Measurements from ENCODE around the gene SUOX.

SUOX gene

GRCh38 chr12:56007564-56008559 is 10.8 kb downstream of the SUOX start:
- peak overlapping the region; percentile 57 for H3K9ac ChIP-seq (ENCODE audit: low read length)
- no peak overlapping the region for H2BK5ac ChIP-seq (ENCODE audit: low read length)
- H2BK15ac ChIP-seq (replicated peaks; ENCODE audit: low read depth): no peak overlapping the region
- no peaks in the 10 kb centered on the region for H3K27me3 ChIP-seq (ENCODE audit: insufficient read depth, low read length, poor library complexity)
- peak overlapping the region; percentile 83 for H4K8ac ChIP-seq (ENCODE audit: low read depth, low read length)
- peak overlapping the region; percentile 99 for H3K4ac ChIP-seq (ENCODE audit: low read depth, low read length)
- H2AK5ac ChIP-seq (ENCODE audit: low read length): no peak overlapping the region
- H3K79me2 ChIP-seq (ENCODE audit: control insufficient read depth, insufficient read depth, low read length): no peaks in the 10 kb centered on the region
- WGBS (ENCODE audit: extremely low coverage, insufficient coverage, low lambda C conversion rate): no CpG with 5 or more reads among the region's 44 CpGs
- H3K4me1 ChIP-seq (ENCODE audit: control insufficient read depth, low read depth, low read length): no peaks in the 10 kb centered on the region
- H3K56ac ChIP-seq (ENCODE audit: low read length): peak overlapping the region; percentile 83
- H3K36me3 ChIP-seq (ENCODE audit: control insufficient read depth, insufficient read depth, low read length): no peaks in the 10 kb centered on the region
- peak overlapping the region; percentile 97 for H3K18ac ChIP-seq (ENCODE audit: low read length)
- peak overlapping the region; percentile 50 for H3K4me3 ChIP-seq (ENCODE audit: low read length)
- H3K27ac ChIP-seq (ENCODE audit: low read depth, low read length): peak overlapping the region; percentile 46
- peak overlapping the region; percentile 23 for H3K4me2 ChIP-seq (ENCODE audit: low read length)
- H3K23ac ChIP-seq (ENCODE audit: low read length): no peak overlapping the region
- DNase-seq: peak; percentile 80
- H2BK120ac ChIP-seq (ENCODE audit: low read depth, low read length): peak overlapping the region; percentile 84
- no peak overlapping the region for H4K5ac ChIP-seq (ENCODE audit: low read length)
- no peaks in the 10 kb centered on the region for H3K79me1 ChIP-seq (ENCODE audit: low read length)

DNA sequence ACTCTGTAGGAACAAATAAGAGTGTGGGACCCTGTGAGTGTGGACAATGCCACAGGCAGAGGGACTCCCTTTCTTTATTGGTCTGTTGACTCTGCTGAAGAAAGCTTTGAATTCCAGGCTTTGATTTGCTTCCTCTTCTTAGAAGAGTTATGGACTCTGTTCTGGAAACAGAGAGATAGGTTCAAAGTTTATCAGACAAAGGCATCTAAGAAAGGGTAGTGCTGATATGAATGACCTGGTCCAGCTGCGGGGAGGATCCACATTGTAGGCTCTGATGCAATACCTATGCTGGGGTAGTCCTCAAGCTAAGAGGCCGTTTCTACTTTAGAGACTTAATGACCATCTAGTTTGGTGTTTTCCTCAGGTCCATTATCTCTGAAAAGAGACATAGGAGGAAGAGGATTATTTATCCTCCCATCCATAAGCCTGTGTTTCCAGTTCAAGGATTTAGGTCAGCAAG is 13.1 kb downstream of the SUOX start:
- no CpG with 5 or more reads among the region's 2 CpGs for whole genome bisulfite sequencing (ENCODE audit: extremely low coverage, insufficient coverage, low lambda C conversion rate)
- no peak overlapping the region for H3K27ac ChIP-seq (ENCODE audit: low read depth, low read length)

DNA sequence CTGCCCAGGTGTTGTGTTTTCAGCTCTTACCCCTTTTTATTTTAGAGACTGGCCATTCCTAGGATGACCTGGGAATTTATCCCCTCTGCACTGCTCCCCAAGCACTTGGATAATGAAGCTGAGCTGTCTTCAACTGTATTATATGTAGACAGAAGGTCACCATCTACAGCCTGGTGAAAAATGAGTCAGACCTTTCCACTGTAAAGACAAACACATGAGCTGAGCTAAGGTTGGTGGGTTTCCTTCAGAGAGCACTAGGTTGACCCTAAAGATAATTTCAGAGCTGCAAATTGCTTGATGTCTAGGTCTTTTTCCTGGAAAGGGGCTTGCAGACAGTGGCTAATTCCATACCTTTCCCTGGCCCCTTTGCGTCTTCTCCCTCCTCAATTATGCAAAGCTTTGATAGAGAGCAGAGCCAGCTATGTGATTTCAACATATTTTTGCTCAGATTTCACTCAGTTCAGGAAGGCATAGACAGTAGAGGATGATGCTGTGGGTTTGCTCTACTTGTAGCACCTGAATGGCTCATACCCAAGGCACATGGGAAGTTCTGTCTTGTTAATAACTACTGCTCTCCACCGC is 14.5 kb downstream of the SUOX start:
- Histone ChIP-seq H3K4me3 (ENCODE audit: low read length) (no peak overlapping the region), H3K27me3 (ENCODE audit: insufficient read depth, low read length, poor library complexity) (no peaks in the 10 kb centered on the region), H2BK15ac (replicated peaks; ENCODE audit: low read depth) (no peak overlapping the region), H3K36me3 (ENCODE audit: control insufficient read depth, insufficient read depth, low read length) (no peaks in the 10 kb centered on the region), H3K27ac (ENCODE audit: low read depth, low read length) (no peak overlapping the region), H3K9ac (ENCODE audit: low read length) (no peak overlapping the region), H3K23ac (ENCODE audit: low read length) (no peak overlapping the region), H2BK5ac (ENCODE audit: low read length) (no peak overlapping the region), H3K79me2 (ENCODE audit: control insufficient read depth, insufficient read depth, low read length) (no peaks in the 10 kb centered on the region), H3K56ac (ENCODE audit: low read length) (no peak overlapping the region), H3K4me2 (ENCODE audit: low read length) (no peak overlapping the region), H2BK120ac (ENCODE audit: low read depth, low read length) (no peak overlapping the region), H2AK5ac (ENCODE audit: low read length) (no peak overlapping the region), H4K5ac (ENCODE audit: low read length) (no peak overlapping the region), H3K4ac (ENCODE audit: low read depth, low read length) (no peak overlapping the region), H3K79me1 (ENCODE audit: low read length) (no peaks in the 10 kb centered on the region), H4K8ac (ENCODE audit: low read depth, low read length) (no peak overlapping the region), H3K4me1 (ENCODE audit: control insufficient read depth, low read depth, low read length) (no peaks in the 10 kb centered on the region), H3K18ac (ENCODE audit: low read length) (no peak overlapping the region)
- DNase-seq: no peak
- WGBS (ENCODE audit: extremely low coverage, insufficient coverage, low lambda C conversion rate): no CpG with 5 or more reads among the region's 2 CpGs

More for the DNA sequence above, 13.1 kb downstream of the SUOX start:
- H3K4ac ChIP-seq (ENCODE audit: low read depth, low read length): no peak overlapping the region
- H2BK15ac ChIP-seq (replicated peaks; ENCODE audit: low read depth): no peak overlapping the region
- no peaks in the 10 kb centered on the region for H3K27me3 ChIP-seq (ENCODE audit: insufficient read depth, low read length, poor library complexity)
- H3K23ac ChIP-seq (ENCODE audit: low read length): no peak overlapping the region
- H3K18ac ChIP-seq (ENCODE audit: low read length): no peak overlapping the region
- no peak overlapping the region for H3K9ac ChIP-seq (ENCODE audit: low read length)
- no peak overlapping the region for H2BK5ac ChIP-seq (ENCODE audit: low read length)
- H3K36me3 ChIP-seq (ENCODE audit: control insufficient read depth, insufficient read depth, low read length): no peaks in the 10 kb centered on the region
- H3K79me1 ChIP-seq (ENCODE audit: low read length): no peaks in the 10 kb centered on the region
- no peak overlapping the region for H2BK120ac ChIP-seq (ENCODE audit: low read depth, low read length)
- H3K4me2 ChIP-seq (ENCODE audit: low read length): no peak overlapping the region
- H3K56ac ChIP-seq (ENCODE audit: low read length): no peak overlapping the region
- no peak overlapping the region for H4K5ac ChIP-seq (ENCODE audit: low read length)
- H3K4me1 ChIP-seq (ENCODE audit: control insufficient read depth, low read depth, low read length): no peaks in the 10 kb centered on the region
- H4K8ac ChIP-seq (ENCODE audit: low read depth, low read length): no peak overlapping the region
- no peak overlapping the region for H3K4me3 ChIP-seq (ENCODE audit: low read length)
- H2AK5ac ChIP-seq (ENCODE audit: low read length): no peak overlapping the region
- DNase-seq: no peak
- H3K79me2 ChIP-seq (ENCODE audit: control insufficient read depth, insufficient read depth, low read length): no peaks in the 10 kb centered on the region

GRCh38 chr12:56013482-56013881 is 16.4 kb downstream of the SUOX start:
- no peak overlapping the region for H2AK5ac ChIP-seq (ENCODE audit: low read length)
- no CpG with 5 or more reads among the region's 5 CpGs for WGBS (ENCODE audit: extremely low coverage, insufficient coverage, low lambda C conversion rate)
- no peaks in the 10 kb centered on the region for H3K79me1 ChIP-seq (ENCODE audit: low read length)
- H3K79me2 ChIP-seq (ENCODE audit: control insufficient read depth, insufficient read depth, low read length): no peaks in the 10 kb centered on the region
- H2BK5ac ChIP-seq (ENCODE audit: low read length): no peak overlapping the region
- H3K56ac ChIP-seq (ENCODE audit: low read length): no peak overlapping the region
- DNase-seq: no peak
- H3K4me2 ChIP-seq (ENCODE audit: low read length): no peak overlapping the region
- H3K23ac ChIP-seq (ENCODE audit: low read length): no peak overlapping the region
- H3K9ac ChIP-seq (ENCODE audit: low read length): no peak overlapping the region
- no peaks in the 10 kb centered on the region for H3K36me3 ChIP-seq (ENCODE audit: control insufficient read depth, insufficient read depth, low read length)
- H3K18ac ChIP-seq (ENCODE audit: low read length): no peak overlapping the region
- no peak overlapping the region for H3K27ac ChIP-seq (ENCODE audit: low read depth, low read length)
- no peak overlapping the region for H4K5ac ChIP-seq (ENCODE audit: low read length)
- no peak overlapping the region for H4K8ac ChIP-seq (ENCODE audit: low read depth, low read length)
- no peak overlapping the region for H2BK120ac ChIP-seq (ENCODE audit: low read depth, low read length)
- no peak overlapping the region for H2BK15ac ChIP-seq (replicated peaks; ENCODE audit: low read depth)
- no peaks in the 10 kb centered on the region for H3K4me1 ChIP-seq (ENCODE audit: control insufficient read depth, low read depth, low read length)
- no peak overlapping the region for H3K4ac ChIP-seq (ENCODE audit: low read depth, low read length)
- no peaks in the 10 kb centered on the region for H3K27me3 ChIP-seq (ENCODE audit: insufficient read depth, low read length, poor library complexity)
- H3K4me3 ChIP-seq (ENCODE audit: low read length): no peak overlapping the region

- Histone ChIP-seq H3K4me3 (ENCODE audit: low read length) (no peak overlapping the region), H3K4ac (ENCODE audit: low read depth, low read length) (no peak overlapping the region), H2BK120ac (ENCODE audit: low read depth, low read length) (no peak overlapping the region), H2BK5ac (ENCODE audit: low read length) (no peak overlapping the region), H3K36me3 (ENCODE audit: control insufficient read depth, insufficient read depth, low read length) (no peaks in the 10 kb centered on the region), H2BK15ac (replicated peaks; ENCODE audit: low read depth) (no peak overlapping the region), H3K23ac (ENCODE audit: low read length) (no peak overlapping the region), H4K5ac (ENCODE audit: low read length) (no peak overlapping the region), H3K27ac (ENCODE audit: low read depth, low read length) (no peak overlapping the region), H4K8ac (ENCODE audit: low read depth, low read length) (no peak overlapping the region), H3K79me2 (ENCODE audit: control insufficient read depth, insufficient read depth, low read length) (no peaks in the 10 kb centered on the region), H3K79me1 (ENCODE audit: low read length) (no peaks in the 10 kb centered on the region), H3K56ac (ENCODE audit: low read length) (no peak overlapping the region), H3K27me3 (ENCODE audit: insufficient read depth, low read length, poor library complexity) (no peaks in the 10 kb centered on the region), H3K18ac (ENCODE audit: low read length) (no peak overlapping the region), H3K4me1 (ENCODE audit: control insufficient read depth, low read depth, low read length) (no peaks in the 10 kb centered on the region), H3K4me2 (ENCODE audit: low read length) (no peak overlapping the region), H2AK5ac (ENCODE audit: low read length) (no peak overlapping the region), H3K9ac (ENCODE audit: low read length) (no peak overlapping the region)
- DNase-seq: no peak
- no CpG with 5 or more reads among the region's 2 CpGs for WGBS (ENCODE audit: extremely low coverage, insufficient coverage, low lambda C conversion rate)
These were observed 17.1 kb downstream of the SUOX start for GRCh38 chr12:56014205-56014604.
